K562 (cell line): ENCODE data around the gene KIFAP3. TPM values are rescaled to one million over a fixed set of nuclear protein-coding genes. Genes with fewer than 3 reads are reported as not detected.
"Not testable (repeated sequence)": the region's sequence is repeated elsewhere in the genome, so short reads cannot be mapped to it uniquely, and the experiment has no call there.

ENCODE experiments used
- ATAC-seq: fragments of 200-7000 bp; cut with Tn5 transposase; 3 replicates; pipeline ENCODE4 v1.9.1; 2020; ENCODE audit warnings: moderate library complexity
- BruUV-seq: library from RNA; stranded (reverse); fragments of 400-500 nt; replicated peaks from 2 replicates; lab custom pipeline; 2021; lab: Mats Ljungman, UMichigan
- CTCF ChIA-PET: fragments of 300-600 bp; formaldehyde crosslinking; extraction: SDS; loops from one replicate; lab custom pipeline; 2021; ENCODE audit warnings: low intra/inter-chr PET ratio; lab: Yijun Ruan, JAX
- POLR2A ChIA-PET: fragments of 300-600, 350-650 bp; sonication (Branson Sonifier 250); formaldehyde crosslinking; extraction: SDS; loops from one replicate; lab custom pipeline; 2021; ENCODE audit warnings: antibody characterized with exemption, inconsistent platforms; lab: Yijun Ruan, JAX
- DNase-seq, 4 experiments: peaks; one replicate each; pipeline versions ENCODE4 v3.0.0 to v3.0.0-alpha.2; 2011 to 2018; ENCODE audit warnings: low spot score in 3 of 4, mixed read lengths in 3 of 4; ENCODE audit errors: extremely low read depth in 1 of 4
- FAIRE-seq: peaks from 2 replicates; lab custom pipeline; 2011; peaks lifted over from hg19 to GRCh38; lab: Jason Lieb, UNC
- H2AFZ ChIP-seq: 2 replicates; pipeline ENCODE4 v1.6.0; 2011; ENCODE audit warnings: low read depth, low read length, control low read depth, inconsistent platforms
- H3K27ac ChIP-seq: fragments of 200-600 bp; 3 replicates; pipeline ENCODE4 v1.8.0; 2011; ENCODE audit warnings: low read depth, mild to moderate bottlenecking, control low read depth, inconsistent platforms, low read length, moderate library complexity, mixed read lengths; ENCODE audit errors: extremely low read depth
- H3K27me3 ChIP-seq, 2 experiments: fragments of 300-600 bp in 1 of 2; 2 replicates in 1 of 2; 3 replicates in 1 of 2; pipeline versions ENCODE4 v1.6.0 to v1.8.0; 2011; ENCODE audit warnings: inconsistent platforms in 2 of 2, low read length in 2 of 2, mild to moderate bottlenecking in 1 of 2, mixed read lengths in 1 of 2, moderate library complexity in 1 of 2; ENCODE audit not compliant: control insufficient read depth in 2 of 2, insufficient read depth in 2 of 2
- H3K36me3 ChIP-seq: fragments of 300-600 bp; 3 replicates; pipeline ENCODE4 v1.8.0; 2011; ENCODE audit warnings: mild to moderate bottlenecking, low read length, inconsistent platforms; ENCODE audit not compliant: control insufficient read depth, insufficient read depth
- H3K4me1 ChIP-seq, 2 experiments: fragments of 200-600 bp in 1 of 2; replicated peaks in 1 of 2; 2 replicates in 1 of 2; 3 replicates in 1 of 2; pipeline versions ENCODE4 v1.5.1 to v1.8.0; 2011; ENCODE audit warnings: inconsistent platforms in 2 of 2, low read length in 2 of 2, mild to moderate bottlenecking in 1 of 2, mixed read lengths in 1 of 2, moderate library complexity in 1 of 2; ENCODE audit not compliant: control insufficient read depth in 2 of 2, insufficient read depth in 2 of 2
- H3K4me2 ChIP-seq: 2 replicates; pipeline ENCODE4 v1.6.1; 2011; ENCODE audit warnings: low read length, control low read depth, inconsistent platforms, mixed read lengths; ENCODE audit not compliant: insufficient read depth
- H3K4me3 ChIP-seq: fragments of 200-600 bp; sonication (generic), shearing (Covaris generic); 2 replicates; pipeline ENCODE4 v1.5.1; 2016; ENCODE audit warnings: control low read depth, inconsistent platforms
- H3K79me2 ChIP-seq: fragments of 200-600 bp; 3 replicates; pipeline ENCODE4 v1.8.0; 2011; ENCODE audit warnings: low read length, inconsistent platforms; ENCODE audit not compliant: control insufficient read depth, insufficient read depth
- H3K9ac ChIP-seq, 2 experiments: 2 replicates each; pipeline versions ENCODE4 v1.6.0 to v1.6.1; 2011; ENCODE audit warnings: low read depth in 2 of 2, low read length in 2 of 2, control low read depth in 1 of 2, inconsistent platforms in 1 of 2, mild to moderate bottlenecking in 1 of 2, mixed read lengths in 1 of 2; ENCODE audit not compliant: insufficient read depth in 1 of 2
- H3K9me1 ChIP-seq: one replicate; pipeline ENCODE4 v1.6.0; 2011; ENCODE audit warnings: inconsistent platforms, mild to moderate bottlenecking, low read length, moderate library complexity; ENCODE audit not compliant: control insufficient read depth, insufficient read depth
- H3K9me3 ChIP-seq: replicated peaks from 2 replicates; pipeline ENCODE4 v1.5.1; 2011; ENCODE audit warnings: low read depth, low read length, inconsistent platforms; ENCODE audit not compliant: control insufficient read depth, insufficient read depth
- H4K20me1 ChIP-seq: replicated peaks from 2 replicates; pipeline ENCODE4 v1.6.1; 2011; ENCODE audit warnings: low read length, inconsistent platforms, mixed read lengths; ENCODE audit not compliant: control insufficient read depth, insufficient read depth
- EP400 ChIP-seq: fragments of 450-650 bp; IDR thresholded peaks from 2 replicates; pipeline ENCODE4 v1.6.1; 2017; ENCODE audit warnings: antibody characterized with exemption, mild to moderate bottlenecking, moderate library complexity
- IRF2 ChIP-seq: sonication (generic); formaldehyde crosslinking; IDR thresholded peaks from 2 replicates; pipeline ENCODE4 v1.8.1; 2022; ENCODE audit warnings: mild to moderate bottlenecking, missing genetic modification reagents
- LARP7 ChIP-seq: fragments of 450-650 bp; IDR thresholded peaks from 2 replicates; pipeline ENCODE4 v1.6.1; 2016
- MTF1 ChIP-seq: fragments of 250-450 bp; sonication (Bioruptor Pico); IDR thresholded peaks from 2 replicates; pipeline ENCODE4 v1.9.0; 2021; ENCODE audit warnings: moderate library complexity, mild to moderate bottlenecking, inconsistent platforms, borderline replicate concordance
- RBM34 ChIP-seq: fragments of 200-400 bp; formaldehyde crosslinking; IDR thresholded peaks from 2 replicates; pipeline ENCODE4 v1.6.1; 2018; ENCODE audit warnings: low read length, borderline replicate concordance; ENCODE audit not compliant: insufficient read depth
- WGBS: fragments of 100-300 bp; shearing (Covaris generic); methylation state at CpG from one replicate; pipeline ENCODE4 v1.1.6; 2016; ENCODE audit warnings: low coverage, mixed read lengths; ENCODE audit not compliant: insufficient coverage; ENCODE audit errors: missing lambda C conversion rate; 5-methylcytosine and 5-hydroxymethylcytosine counted together
- in situ Hi-C: fragments of 300-500 bp; cut with MboI; formaldehyde crosslinking; loops from 4 replicates; pipeline ENCODE4 v1.15.0; 2018; ENCODE audit warnings: inconsistent platforms, mixed read lengths
- intact Hi-C: fragments of 100-400 bp; cut with micrococcal nuclease; formaldehyde crosslinking; loops from 2 replicates; pipeline ENCODE4 v1.14.2; 2022
- polyA plus RNA-seq, 8 experiments: library from polyadenylated mRNA; depleted of rRNA in 4 of 8; stranded (reverse) in 5 of 8; unstranded in 3 of 8; fragments of >200 nt; fragmentation: Nextera tagmentation in 2 of 8; fragmentation: Illumina TruSeq in 1 of 8; extraction: Ambion mirVana in 2 of 8; extraction: Trizol in 1 of 8; gene quantifications; 2 replicates each; pipeline versions ENCODE4 v1.2.1 to v1.2.3, GENCODE V29; 2011 to 2014; ENCODE audit warnings: inconsistent platforms in 1 of 8, missing spikeins in 1 of 8
- total RNA-seq, 7 experiments: library from RNA; depleted of rRNA in 6 of 7; stranded (reverse); fragments of >200 nt in 6 of 7; fragmentation: Illumina TruSeq in 2 of 7; extraction: Trizol in 2 of 7; gene quantifications; 2 replicates each; pipeline versions ENCODE4 v1.2.1 to v1.2.3, GENCODE V29; 2011 to 2021; ENCODE audit warnings: low replicate concordance in 1 of 7

KIFAP3 gene
- total and polyA plus RNA-seq, 9 of the 15 experiments (the other 6 are each of a cell fraction or from before 2014, with no cell fraction given) = 8.8 to 17.5 (median 11.8) TPM

DNA sequence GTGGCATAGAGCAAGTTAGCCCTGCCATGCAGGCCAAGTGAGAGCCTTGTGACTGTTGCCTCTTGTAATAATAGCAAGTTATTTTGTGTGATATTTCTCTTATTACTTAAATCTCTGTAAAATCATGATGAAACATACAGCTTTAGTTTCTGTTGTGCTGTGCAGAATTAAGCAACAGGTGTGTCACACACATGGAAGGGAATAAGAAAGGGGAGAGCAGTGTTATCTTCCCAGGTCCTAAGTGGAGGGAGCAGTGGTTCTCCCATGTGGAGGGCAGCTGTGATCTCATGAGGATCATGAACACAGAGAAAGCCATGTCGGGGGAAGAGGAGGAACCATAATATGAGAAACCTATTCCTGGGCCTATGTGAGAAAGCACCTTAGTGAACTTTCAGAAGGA is 155.6 kb downstream of the KIFAP3 start:
- H2AFZ ChIP-seq = no peak overlapping the region
- no peaks in the 10 kb centered on the region for H3K79me2 ChIP-seq
- no peaks in the 10 kb centered on the region for H3K9me1 ChIP-seq
- H4K20me1 ChIP-seq = no peaks in the 10 kb centered on the region
- H3K9ac ChIP-seq = no peak overlapping the region
- peaks cover 6 to 7% of the 10 kb centered on the region in 2 experiments; a peak in 3 of 5 replicates for H3K27me3 ChIP-seq
- CTCF ChIA-PET = no interaction called here
- no peak for DNase-seq
- no peak overlapping the region for H3K27ac ChIP-seq
- no peak overlapping the region for H3K4me3 ChIP-seq
- H3K36me3 ChIP-seq = no peaks in the 10 kb centered on the region
- intact Hi-C loops (no loop called here), in situ Hi-C loops (no loop called here)
- no peak for FAIRE-seq
- TF ChIP-seq MTF1 = no peak
- TF ChIP-seq IRF2 (CRISPR knock-in tag) = no peak
- no peak for TF ChIP-seq RBM34
- TF ChIP-seq EP400 = no peak
- TF ChIP-seq LARP7 = no peak
- BruUV-seq = no TSS peak
- peaks cover 0 to 4% of the 10 kb centered on the region in 2 experiments; a peak in 1 of 5 replicates for H3K4me1 ChIP-seq
- no peak for ATAC-seq
- 0% methylated on average over 1 of the region's 1 CpG for WGBS
- POLR2A ChIA-PET = no interaction called here
- H3K9me3 ChIP-seq = no peaks in the 10 kb centered on the region
- no peak overlapping the region for H3K4me2 ChIP-seq

DNA sequence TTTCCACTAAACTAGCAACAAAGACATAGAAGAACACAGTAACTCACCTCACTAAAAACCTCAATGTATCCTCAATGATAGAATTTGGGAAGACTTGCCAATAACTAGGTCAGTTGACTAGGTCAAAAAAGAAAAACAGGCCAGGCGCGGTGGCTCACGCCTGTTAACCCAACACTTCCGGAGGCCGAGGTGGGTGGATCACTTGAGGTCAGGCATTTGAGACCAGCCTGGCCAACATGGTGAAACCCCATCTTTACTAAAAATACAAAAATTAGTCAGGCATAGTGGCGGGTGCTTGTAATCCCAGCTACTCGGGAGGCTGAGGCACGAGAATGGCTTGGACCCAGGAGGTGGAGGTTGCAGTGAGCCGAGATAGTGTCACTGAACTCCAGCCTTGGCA is 156.3 kb downstream of the KIFAP3 start:
- H4K20me1 ChIP-seq, in situ Hi-C loops, DNase-seq, FAIRE-seq, ATAC-seq, H3K27ac ChIP-seq, H3K9ac ChIP-seq, CTCF ChIA-PET, H2AFZ ChIP-seq, H3K4me3 ChIP-seq, H3K79me2 ChIP-seq, H3K9me3 ChIP-seq, H3K4me2 ChIP-seq, H3K36me3 ChIP-seq, POLR2A ChIA-PET, H3K9me1 ChIP-seq, H3K27me3 ChIP-seq, BruUV-seq, intact Hi-C loops, H3K4me1 ChIP-seq: not testable (repeated sequence)
- 37% methylated on average over 9 of the region's 9 CpGs for WGBS
